ENCODE measurements around the gene KLHDC9.

GRCh38 chr1:161083748-161084596, 14.2 kb upstream of the KLHDC9 start:
- TF ChIP-seq ZNF274 (IDR thresholded peaks at IDR 0.05; ENCODE audit: low read depth, low read length) (no peak), YY1 (IDR thresholded peaks at IDR 0.05; ENCODE audit: insufficient read depth, insufficient read length) (no peak)

All from NT2/D1 (cell line).